ENCODE measurements around the gene ARAF. TPM values are rescaled to one million over a fixed set of nuclear protein-coding genes. Genes with fewer than 3 reads are reported as not detected.

The ARAF gene
- total RNA-seq, 1 donor from 2014 or later: 44.0 TPM

GRCh38 chrX:47558436-47558835, 2.6 kb upstream of the ARAF start:
- Histone ChIP-seq H4K20me1 (ENCODE audit: insufficient read depth, low read length) (peaks cover 12% of the 10 kb centered on the region), H3K9me3 (ENCODE audit: insufficient read depth, low read depth, low read length) (no peaks in the 10 kb centered on the region), H3K9ac (ENCODE audit: low read length) (no peak overlapping the region), H3K4me3 (ENCODE audit: insufficient read depth, low read depth, low read length) (no peak overlapping the region), H3K27ac (ENCODE audit: low read depth, low read length) (no peak overlapping the region), H3K36me3 (ENCODE audit: insufficient read depth, low read length) (no peaks in the 10 kb centered on the region), H3K4me2 (ENCODE audit: low read length) (no peak overlapping the region), H3K79me2 (ENCODE audit: insufficient read depth, low read length) (peaks cover 22% of the 10 kb centered on the region), H3K4me1 (ENCODE audit: insufficient read depth, low read length) (peaks cover 12% of the 10 kb centered on the region), H2AFZ (ENCODE audit: low read depth, low read length) (no peak overlapping the region), H3K27me3 (ENCODE audit: insufficient read depth, low read length) (no peaks in the 10 kb centered on the region)
- Mint-ChIP-seq H3K9me3 (ENCODE audit: unreplicated experiment) (no peaks in the 10 kb centered on the region), H3K36me3 (ENCODE audit: low read depth, unreplicated experiment) (no peaks in the 10 kb centered on the region), H3K27ac (ENCODE audit: unreplicated experiment) (no peak overlapping the region), H3K27me3 (ENCODE audit: low read depth, unreplicated experiment) (no peaks in the 10 kb centered on the region), H3K4me3 (ENCODE audit: unreplicated experiment) (no peak overlapping the region), H3K4me1 (ENCODE audit: low read depth, unreplicated experiment) (peaks cover 3% of the 10 kb centered on the region)
- no peak for FAIRE-seq
- TF ChIP-seq, protein P1, sequence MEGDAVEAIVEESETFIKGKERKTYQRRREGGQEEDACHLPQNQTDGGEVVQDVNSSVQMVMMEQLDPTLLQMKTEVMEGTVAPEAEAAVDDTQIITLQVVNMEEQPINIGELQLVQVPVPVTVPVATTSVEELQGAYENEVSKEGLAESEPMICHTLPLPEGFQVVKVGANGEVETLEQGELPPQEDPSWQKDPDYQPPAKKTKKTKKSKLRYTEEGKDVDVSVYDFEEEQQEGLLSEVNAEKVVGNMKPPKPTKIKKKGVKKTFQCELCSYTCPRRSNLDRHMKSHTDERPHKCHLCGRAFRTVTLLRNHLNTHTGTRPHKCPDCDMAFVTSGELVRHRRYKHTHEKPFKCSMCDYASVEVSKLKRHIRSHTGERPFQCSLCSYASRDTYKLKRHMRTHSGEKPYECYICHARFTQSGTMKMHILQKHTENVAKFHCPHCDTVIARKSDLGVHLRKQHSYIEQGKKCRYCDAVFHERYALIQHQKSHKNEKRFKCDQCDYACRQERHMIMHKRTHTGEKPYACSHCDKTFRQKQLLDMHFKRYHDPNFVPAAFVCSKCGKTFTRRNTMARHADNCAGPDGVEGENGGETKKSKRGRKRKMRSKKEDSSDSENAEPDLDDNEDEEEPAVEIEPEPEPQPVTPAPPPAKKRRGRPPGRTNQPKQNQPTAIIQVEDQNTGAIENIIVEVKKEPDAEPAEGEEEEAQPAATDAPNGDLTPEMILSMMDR (IDR thresholded peaks at IDR 0.05; ENCODE audit: insufficient read depth, low read depth, low read length): no peak
- no peak for TF ChIP-seq EZH2 (IDR thresholded peaks at IDR 0.05; ENCODE audit: insufficient read depth, low read length)
- no peak for DNase-seq (ENCODE audit: low read depth)

GRCh38 chrX:47560179-47560933, 649 bp upstream of the ARAF start:
- TF ChIP-seq, protein P1 (IDR thresholded peaks at IDR 0.05; ENCODE audit: insufficient read depth, low read depth, low read length): no peak
- TF ChIP-seq EZH2 (IDR thresholded peaks at IDR 0.05; ENCODE audit: insufficient read depth, low read length): no peak
- Mint-ChIP-seq H3K27ac (ENCODE audit: unreplicated experiment) (peak overlapping the region; percentile 94), H3K9me3 (ENCODE audit: unreplicated experiment) (no peaks in the 10 kb centered on the region), H3K27me3 (ENCODE audit: low read depth, unreplicated experiment) (no peaks in the 10 kb centered on the region), H3K36me3 (ENCODE audit: low read depth, unreplicated experiment) (no peaks in the 10 kb centered on the region), H3K4me3 (ENCODE audit: unreplicated experiment) (peak overlapping the region; percentile 91), H3K4me1 (ENCODE audit: low read depth, unreplicated experiment) (peaks cover 3% of the 10 kb centered on the region)
- Histone ChIP-seq H3K4me1 (ENCODE audit: insufficient read depth, low read length) (peaks cover 16% of the 10 kb centered on the region), H4K20me1 (ENCODE audit: insufficient read depth, low read length) (peaks cover 22% of the 10 kb centered on the region), H3K27ac (ENCODE audit: low read depth, low read length) (peak overlapping the region; percentile 98), H3K27me3 (ENCODE audit: insufficient read depth, low read length) (no peaks in the 10 kb centered on the region), H3K9me3 (ENCODE audit: insufficient read depth, low read depth, low read length) (no peaks in the 10 kb centered on the region), H3K9ac (ENCODE audit: low read length) (peak overlapping the region; percentile 95), H3K4me3 (ENCODE audit: insufficient read depth, low read depth, low read length) (peak overlapping the region; percentile 86), H3K79me2 (ENCODE audit: insufficient read depth, low read length) (peaks cover 34% of the 10 kb centered on the region), H3K4me2 (ENCODE audit: low read length) (peak overlapping the region; percentile 96), H3K36me3 (ENCODE audit: insufficient read depth, low read length) (no peaks in the 10 kb centered on the region), H2AFZ (ENCODE audit: low read depth, low read length) (peak overlapping the region; percentile 73)
- peak; percentile 83 for FAIRE-seq
- DNase-seq (ENCODE audit: low read depth): no peak

GRCh38 chrX:47561659-47562151, 700 bp downstream of the ARAF start:
- H3K27ac Mint-ChIP-seq (ENCODE audit: unreplicated experiment): peak overlapping the region; percentile 88
- peaks cover 34% of the 10 kb centered on the region for H3K79me2 ChIP-seq (ENCODE audit: insufficient read depth, low read length)
- H3K4me2 ChIP-seq (ENCODE audit: low read length): peak overlapping the region; percentile 96
- DNase-seq (ENCODE audit: low read depth) (no peak), FAIRE-seq (no peak)
- H3K4me1 ChIP-seq (ENCODE audit: insufficient read depth, low read length): peaks cover 12% of the 10 kb centered on the region
- H3K36me3 Mint-ChIP-seq (ENCODE audit: low read depth, unreplicated experiment): peaks cover 2% of the 10 kb centered on the region
- H3K27ac ChIP-seq (ENCODE audit: low read depth, low read length): peak overlapping the region; percentile 98
- H3K9me3 Mint-ChIP-seq (ENCODE audit: unreplicated experiment): no peaks in the 10 kb centered on the region
- H3K27me3 Mint-ChIP-seq (ENCODE audit: low read depth, unreplicated experiment): no peaks in the 10 kb centered on the region
- peak overlapping the region; percentile 91 for H3K4me3 Mint-ChIP-seq (ENCODE audit: unreplicated experiment)
- H3K4me3 ChIP-seq (ENCODE audit: insufficient read depth, low read depth, low read length): peak overlapping the region; percentile 86
- no peaks in the 10 kb centered on the region for H3K4me1 Mint-ChIP-seq (ENCODE audit: low read depth, unreplicated experiment)
- TF ChIP-seq, protein P1 (IDR thresholded peaks at IDR 0.05; ENCODE audit: insufficient read depth, low read depth, low read length): no peak
- no peak for TF ChIP-seq EZH2 (IDR thresholded peaks at IDR 0.05; ENCODE audit: insufficient read depth, low read length)
- H3K27me3 ChIP-seq (ENCODE audit: insufficient read depth, low read length): no peaks in the 10 kb centered on the region
- peak overlapping the region; percentile 95 for H3K9ac ChIP-seq (ENCODE audit: low read length)
- H3K36me3 ChIP-seq (ENCODE audit: insufficient read depth, low read length): no peaks in the 10 kb centered on the region
- H4K20me1 ChIP-seq (ENCODE audit: insufficient read depth, low read length): peaks cover 22% of the 10 kb centered on the region
- peak overlapping the region; percentile 66 for H2AFZ ChIP-seq (ENCODE audit: low read depth, low read length)
- H3K9me3 ChIP-seq (ENCODE audit: insufficient read depth, low read depth, low read length): no peaks in the 10 kb centered on the region

Measured in astrocyte (in vitro differentiated cells and primary cell).